Esophagus squamous epithelium (tissue), 4 donors: ENCODE data around the gene CFAP92.

ENCODE experiments used
- CTCF ChIP-seq, 6 experiments: fragments of 450-650 bp in 4 of 6; fragments of 200-600 bp in 2 of 6; sonication (generic) in 2 of 6; IDR thresholded peaks; one replicate each; pipeline ENCODE4 v1.5.1; 2016 to 2019; ENCODE audit warnings: antibody characterized with exemption in 6 of 6, mild to moderate bottlenecking in 4 of 6, moderate library complexity in 4 of 6
- POLR2A ChIP-seq, 4 donors: fragments of 450-650 bp; IDR thresholded peaks; one replicate each; pipeline ENCODE4 v1.6.1; 2017; ENCODE audit warnings: antibody characterized with exemption in 4 of 4, mild to moderate bottlenecking in 4 of 4, moderate library complexity in 3 of 4

- TF ChIP-seq CTCF (IDR thresholded peaks at IDR 0.05) = no peak
- TF ChIP-seq POLR2A (IDR thresholded peaks at IDR 0.05) = no peak
Observed at GRCh38 chr3:128935922-128936321, 58.0 kb downstream of the CFAP92 start.
